Right lobe of liver (tissue), 6 donors: ENCODE data around the gene DYNLT2B. TPM values are rescaled to one million over a fixed set of nuclear protein-coding genes. Genes with fewer than 3 reads are reported as not detected.
A peak's percentile ranks its signal among the peaks of the same experiment; 100 is the strongest.
"Not testable (repeated sequence)": the region's sequence is repeated elsewhere in the genome, so short reads cannot be mapped to it uniquely, and the experiment has no call there.

ENCODE experiments used
- ATAC-seq, 4 donors: fragments of 200-7000 bp; cut with Tn5 transposase; one replicate each; pipeline ENCODE4 v1.9.1; 2020; ENCODE audit warnings: mild to moderate bottlenecking in 4 of 4, moderate library complexity in 4 of 4
- DNase-seq, 3 donors: peaks; one replicate each; pipeline ENCODE4 v3.0.0-alpha.2; 2020
- H3K27ac ChIP-seq, 3 donors: fragments of 200-600 bp; one replicate each; pipeline ENCODE4 v1.8.0; 2022
- H3K27me3 ChIP-seq, 2 donors: fragments of 200-600 bp; one replicate each; pipeline ENCODE4 v1.8.0; 2022
- H3K36me3 ChIP-seq, 4 donors: fragments of 200-600 bp; sonication (generic) in 1 of 4; one replicate each; pipeline versions ENCODE4 v1.5.1 to v1.8.0; 2017 to 2022; ENCODE audit warnings: control low read depth in 1 of 4
- H3K4me1 ChIP-seq, 4 donors: fragments of 200-600 bp; sonication (generic) in 1 of 4; one replicate each; pipeline versions ENCODE4 v1.5.1 to v1.8.0; 2017 to 2022; ENCODE audit warnings: control low read depth in 1 of 4
- H3K4me3 ChIP-seq, 3 donors: fragments of 200-600 bp; one replicate each; pipeline ENCODE4 v1.8.0; 2022
- H3K9me3 ChIP-seq, 4 donors: fragments of 200-600 bp; sonication (generic) in 1 of 4; one replicate each; pipeline versions ENCODE4 v1.5.1 to v1.8.0; 2017 to 2022; ENCODE audit warnings: control low read depth in 1 of 4
- POLR2A ChIP-seq: fragments of 450-650 bp; IDR thresholded peaks from one replicate; pipeline ENCODE4 v1.6.1; 2017; ENCODE audit warnings: antibody characterized with exemption, mild to moderate bottlenecking
- WGBS: methylation state at CpG from one replicate; pipeline ENCODE4 v1.1.6; 2018; ENCODE audit warnings: low coverage, low lambda C conversion rate; ENCODE audit not compliant: insufficient coverage; ENCODE audit errors: missing lambda C conversion rate; 5-methylcytosine and 5-hydroxymethylcytosine counted together
- intact Hi-C, 2 donors: fragments of 100-400 bp; cut with DNase I; formaldehyde crosslinking; loops; one replicate each; pipeline versions ENCODE4 v1.11.2 to v1.14.1; 2022
- total RNA-seq, 6 experiments: library from RNA; depleted of rRNA in 2 of 6; stranded (reverse); fragments of >200 nt in 2 of 6; fragmentation: NEBNext Ultra II Directional in 3 of 6; extraction: Animal tissue kit (Norgen Biotek cat#: 25700) in 3 of 6; gene quantifications; one replicate each; pipeline versions ENCODE4 v1.1.0 to v1.2.4, GENCODE V29; 2016 to 2023
- TF ChIP-seq, protein P1 (sequence below), 4 donors: fragments of 200-600 bp in 3 of 4; fragments of 450-650 bp in 1 of 4; IDR thresholded peaks; one replicate each; pipeline versions ENCODE4 v1.5.1 to v1.8.0; 2016 to 2022; ENCODE audit warnings: antibody characterized with exemption in 4 of 4, mild to moderate bottlenecking in 2 of 4
- donor health status: DM: no; HTN: yes; CAD: no.
- donor health status: DM: no; HTN: no; CAD: no.
- donor health status: DM: no; HTN: no; CAD: no.
- donor health status: DM: no; HTN: yes; CAD: no.
- donor health status: DM: no; HTN: yes; CAD: no.

DYNLT2B gene
- total RNA-seq, 6 experiments from 2014 or later, result 0.62 to 2.6 (median 1.4) TPM; not detected in 2

DNA sequence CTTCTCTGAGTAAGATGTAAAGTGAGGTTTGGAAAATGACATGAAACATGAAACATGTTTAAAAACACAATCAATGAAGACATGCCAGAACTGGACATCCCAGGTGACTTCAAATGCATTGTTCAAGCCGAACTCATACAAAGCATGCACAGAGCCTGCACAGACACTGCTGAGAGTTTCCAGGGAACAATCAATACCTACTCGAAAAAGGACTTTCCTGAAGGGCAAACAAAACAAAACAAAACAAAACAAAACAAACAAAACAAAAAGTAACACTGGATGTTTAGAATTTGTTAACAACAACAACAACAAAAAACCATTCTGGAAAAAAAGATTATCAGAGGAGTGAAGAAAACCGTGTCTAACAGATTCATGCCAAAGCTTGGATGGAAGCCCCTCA lies 30.7 kb upstream of the DYNLT2B start:
- TF ChIP-seq POLR2A, result no peak
- TF ChIP-seq, protein P1, sequence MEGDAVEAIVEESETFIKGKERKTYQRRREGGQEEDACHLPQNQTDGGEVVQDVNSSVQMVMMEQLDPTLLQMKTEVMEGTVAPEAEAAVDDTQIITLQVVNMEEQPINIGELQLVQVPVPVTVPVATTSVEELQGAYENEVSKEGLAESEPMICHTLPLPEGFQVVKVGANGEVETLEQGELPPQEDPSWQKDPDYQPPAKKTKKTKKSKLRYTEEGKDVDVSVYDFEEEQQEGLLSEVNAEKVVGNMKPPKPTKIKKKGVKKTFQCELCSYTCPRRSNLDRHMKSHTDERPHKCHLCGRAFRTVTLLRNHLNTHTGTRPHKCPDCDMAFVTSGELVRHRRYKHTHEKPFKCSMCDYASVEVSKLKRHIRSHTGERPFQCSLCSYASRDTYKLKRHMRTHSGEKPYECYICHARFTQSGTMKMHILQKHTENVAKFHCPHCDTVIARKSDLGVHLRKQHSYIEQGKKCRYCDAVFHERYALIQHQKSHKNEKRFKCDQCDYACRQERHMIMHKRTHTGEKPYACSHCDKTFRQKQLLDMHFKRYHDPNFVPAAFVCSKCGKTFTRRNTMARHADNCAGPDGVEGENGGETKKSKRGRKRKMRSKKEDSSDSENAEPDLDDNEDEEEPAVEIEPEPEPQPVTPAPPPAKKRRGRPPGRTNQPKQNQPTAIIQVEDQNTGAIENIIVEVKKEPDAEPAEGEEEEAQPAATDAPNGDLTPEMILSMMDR (IDR thresholded peaks at IDR 0.05), result no peak
- 64% methylated on average over 3 of the region's 3 CpGs for WGBS
- Histone ChIP-seq H3K4me3 (no peak overlapping the region), H3K9me3 (no peaks in the 10 kb centered on the region), H3K27ac (no peak overlapping the region), H3K36me3 (no peaks in the 10 kb centered on the region), H3K27me3 (no peaks in the 10 kb centered on the region), H3K4me1 (no peaks in the 10 kb centered on the region)
- DNase-seq (no peak), ATAC-seq (no peak)
- intact Hi-C loops, result no loop called here

DNA sequence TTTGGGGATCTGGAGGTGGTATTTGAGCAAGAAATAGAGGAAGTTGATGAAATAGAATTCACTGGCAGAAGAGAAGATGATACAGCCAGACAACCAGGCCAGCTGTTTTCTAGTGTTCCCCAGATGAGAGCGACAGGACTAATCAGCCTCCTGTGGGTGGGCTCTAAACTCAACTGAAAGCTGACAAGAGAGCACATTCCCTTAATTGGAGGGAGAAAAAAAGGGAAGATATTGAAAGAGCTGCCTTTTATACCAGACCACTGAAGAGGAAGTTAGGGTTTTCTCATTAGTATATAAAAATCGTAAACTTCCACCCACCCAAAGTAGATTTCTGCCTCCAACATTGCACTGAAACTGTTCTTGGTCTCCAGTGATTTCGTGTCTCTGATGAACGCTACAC lies 26.6 kb upstream of the DYNLT2B start:
- ATAC-seq, result peak in 1 of 4 donors; percentile 18
- 52% methylated on average over 4 of the region's 4 CpGs for WGBS

DNA sequence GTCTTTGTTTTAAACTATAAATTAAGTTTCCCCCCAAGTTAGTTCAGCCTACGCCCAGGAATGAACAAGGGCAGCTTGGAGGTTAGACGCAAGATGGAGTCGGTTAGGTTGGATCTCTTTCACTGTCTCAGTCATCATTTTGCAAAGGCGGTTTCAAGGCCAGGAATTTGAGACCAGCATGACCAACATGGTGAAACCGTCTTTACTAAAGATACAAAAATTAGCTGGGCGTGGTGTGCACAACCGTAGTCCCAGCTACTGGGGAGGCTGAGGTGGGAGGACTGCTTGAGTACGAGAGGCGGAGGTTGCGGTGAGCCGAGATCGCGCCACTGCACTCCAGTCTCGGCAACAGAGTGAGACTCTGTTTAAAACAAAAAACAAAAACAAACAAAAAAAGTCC lies 25.9 kb upstream of the DYNLT2B start:
- H3K9me3 ChIP-seq, intact Hi-C loops, H3K4me3 ChIP-seq, H3K36me3 ChIP-seq, ATAC-seq, H3K27ac ChIP-seq, H3K27me3 ChIP-seq, H3K4me1 ChIP-seq, DNase-seq: not testable (repeated sequence)
- 91% methylated on average over 11 of the region's 14 CpGs for WGBS

More for the DNA sequence above, 26.6 kb upstream of the DYNLT2B start:
- Histone ChIP-seq H3K4me1 (no peaks in the 10 kb centered on the region), H3K9me3 (no peaks in the 10 kb centered on the region), H3K36me3 (no peaks in the 10 kb centered on the region), H3K27ac (no peak overlapping the region), H3K4me3 (no peak overlapping the region), H3K27me3 (no peaks in the 10 kb centered on the region)
- no peak for DNase-seq
- intact Hi-C loops, result no loop called here
- no peak for TF ChIP-seq POLR2A

DNA sequence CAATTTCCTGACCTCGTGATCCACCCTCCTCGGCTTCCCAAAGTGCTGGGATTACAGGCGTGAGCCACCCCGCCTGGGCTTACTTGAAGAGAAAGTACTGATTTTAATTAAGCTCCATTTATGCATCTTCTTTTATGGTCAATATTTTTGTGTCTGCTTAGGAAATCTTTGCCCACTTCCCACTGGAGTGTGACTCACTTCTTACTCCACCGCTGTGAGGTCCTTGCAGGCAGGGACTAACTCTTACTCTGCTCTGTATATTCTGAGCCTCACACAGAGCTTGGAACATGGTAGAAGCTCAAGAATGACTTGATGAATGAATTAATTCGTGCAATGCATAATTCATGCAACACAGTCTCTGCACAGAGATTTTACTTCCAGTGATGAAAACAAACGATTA lies 23.1 kb upstream of the DYNLT2B start:
- 67% methylated on average over 7 of the region's 7 CpGs for WGBS
- Histone ChIP-seq H3K27ac (no peak overlapping the region), H3K36me3 (no peaks in the 10 kb centered on the region), H3K9me3 (no peaks in the 10 kb centered on the region), H3K27me3 (no peaks in the 10 kb centered on the region), H3K4me3 (no peak overlapping the region), H3K4me1 (no peaks in the 10 kb centered on the region)
- ATAC-seq (no peak), DNase-seq (no peak)
- intact Hi-C loops, result no loop called here
- TF ChIP-seq POLR2A, result no peak
- TF ChIP-seq, protein P1 (IDR thresholded peaks at IDR 0.05), result no peak

DNA sequence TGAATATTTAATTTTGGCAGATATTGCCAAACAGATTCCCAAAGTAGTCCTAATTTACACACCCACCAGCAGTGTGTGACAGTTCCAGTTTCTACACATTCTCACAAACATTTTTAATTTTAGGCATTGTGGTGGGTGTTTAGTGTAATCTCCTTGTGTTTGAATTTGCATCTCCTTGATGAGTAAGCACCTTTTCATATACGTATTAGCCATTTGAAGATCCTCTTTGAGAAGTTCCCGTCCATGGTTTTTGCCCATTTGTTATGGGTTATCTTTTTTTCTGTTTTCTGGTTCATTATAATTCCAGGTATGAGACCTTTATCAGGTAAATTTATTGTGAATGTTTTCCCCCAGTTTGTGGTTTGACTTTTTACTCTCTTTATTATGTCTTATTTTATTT lies 22.4 kb upstream of the DYNLT2B start:
- H3K27ac ChIP-seq, result no peak overlapping the region
- no peaks in the 10 kb centered on the region for H3K4me1 ChIP-seq
- ATAC-seq (no peak), DNase-seq (no peak)
- intact Hi-C loops, result no loop called here
- H3K9me3 ChIP-seq, result no peaks in the 10 kb centered on the region
- TF ChIP-seq POLR2A, result no peak
- TF ChIP-seq, protein P1 (IDR thresholded peaks at IDR 0.05), result no peak
- no peaks in the 10 kb centered on the region for H3K27me3 ChIP-seq
- 52% methylated on average over 2 of the region's 2 CpGs for WGBS
- H3K4me3 ChIP-seq, result no peak overlapping the region
- H3K36me3 ChIP-seq, result no peaks in the 10 kb centered on the region
